OCI-M2 (cell line): ENCODE measurements around the gene PFDN6.
"Not testable (repeated sequence)": the region's sequence is repeated elsewhere in the genome, so short reads cannot be mapped to it uniquely, and the experiment has no call there.

Experiments
- DNase-seq: peaks from one replicate; lab custom pipeline; 2025; ENCODE audit not compliant: unreplicated experiment; lab: John Stamatoyannopoulos, UW

PFDN6 gene

DNA sequence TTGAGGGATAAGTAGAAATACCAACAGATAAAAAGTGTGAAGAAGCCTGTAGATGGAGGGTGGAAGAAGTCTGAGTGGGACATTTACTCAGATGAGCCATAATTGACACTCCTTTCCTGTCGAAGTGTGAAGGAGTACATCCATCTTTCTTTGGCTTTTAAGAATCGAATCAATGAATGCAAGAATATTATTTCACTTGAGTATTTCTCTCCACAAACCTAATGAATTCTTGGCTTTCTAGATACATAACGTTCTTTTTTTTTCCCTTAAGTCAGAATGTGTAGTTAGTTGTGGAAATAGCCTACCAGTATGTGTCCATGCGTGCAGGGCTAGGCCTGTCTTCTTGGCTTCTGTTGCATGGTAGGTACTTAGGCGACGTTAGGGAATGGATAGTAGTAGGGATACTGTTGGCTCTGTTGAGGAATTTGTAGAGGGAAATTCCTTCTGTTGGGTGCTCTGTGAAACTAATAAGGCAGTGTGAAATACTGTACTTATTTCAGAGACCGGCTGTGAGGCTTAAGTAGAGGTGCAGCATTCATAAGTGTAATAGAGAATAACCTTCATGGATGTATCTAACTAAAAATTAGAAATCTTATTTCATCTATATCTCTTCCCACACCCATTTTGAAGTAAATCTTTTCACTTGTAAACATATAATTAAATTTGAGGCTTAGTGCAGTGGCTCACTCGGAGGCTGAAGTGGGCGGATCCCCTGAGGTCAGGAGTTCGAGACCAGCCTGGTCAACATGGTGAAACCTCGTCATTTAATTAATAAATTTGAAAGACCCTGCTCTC lies 16.1 kb upstream of the PFDN6 start:
- no peak for DNase-seq

DNA sequence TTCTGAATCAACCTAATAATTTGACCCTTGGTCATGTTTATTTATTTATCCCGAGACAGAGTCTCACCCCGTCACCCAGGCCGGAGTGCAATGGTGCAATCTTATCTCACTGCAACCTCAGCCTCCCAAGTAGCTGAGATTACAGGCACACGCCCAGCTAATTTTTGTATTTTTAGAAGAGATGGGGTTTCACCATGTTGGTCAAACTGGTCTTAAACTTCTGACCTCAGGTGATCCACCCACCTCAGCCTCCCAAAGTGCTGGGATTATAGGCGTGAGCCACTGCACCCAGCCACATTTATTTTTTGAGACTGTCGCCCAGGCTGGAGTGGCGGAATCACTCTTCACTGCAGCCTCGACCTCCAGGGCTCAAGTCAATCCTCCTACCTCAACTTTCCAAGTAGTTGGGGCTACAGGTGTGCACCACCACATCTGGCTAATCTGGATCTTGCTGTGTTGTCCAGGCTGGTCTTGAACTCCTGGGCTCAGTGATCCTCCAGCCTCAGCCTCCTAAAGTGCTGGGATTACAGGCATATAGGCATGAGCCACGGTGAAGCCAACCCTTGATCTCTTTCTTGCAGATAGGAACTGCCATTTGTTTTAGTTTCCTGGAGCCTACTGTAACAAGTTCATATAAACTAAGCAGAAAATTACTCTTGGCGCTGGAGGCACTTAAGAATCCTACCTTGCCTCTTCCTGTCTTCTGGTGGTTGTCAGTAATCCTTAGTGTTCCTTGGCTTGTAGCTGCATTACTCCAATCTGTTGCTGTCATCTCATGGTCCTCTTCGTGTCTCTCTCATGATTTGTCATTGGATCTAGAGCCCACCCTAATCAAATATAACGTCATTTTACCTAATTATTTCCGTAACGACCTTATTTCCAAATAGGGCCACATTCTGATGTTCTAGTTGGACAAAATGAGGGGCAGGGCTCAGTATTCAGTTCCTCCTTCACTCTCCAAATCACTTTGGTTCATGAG lies 15.2 kb upstream of the PFDN6 start:
- DNase-seq: no peak

DNA sequence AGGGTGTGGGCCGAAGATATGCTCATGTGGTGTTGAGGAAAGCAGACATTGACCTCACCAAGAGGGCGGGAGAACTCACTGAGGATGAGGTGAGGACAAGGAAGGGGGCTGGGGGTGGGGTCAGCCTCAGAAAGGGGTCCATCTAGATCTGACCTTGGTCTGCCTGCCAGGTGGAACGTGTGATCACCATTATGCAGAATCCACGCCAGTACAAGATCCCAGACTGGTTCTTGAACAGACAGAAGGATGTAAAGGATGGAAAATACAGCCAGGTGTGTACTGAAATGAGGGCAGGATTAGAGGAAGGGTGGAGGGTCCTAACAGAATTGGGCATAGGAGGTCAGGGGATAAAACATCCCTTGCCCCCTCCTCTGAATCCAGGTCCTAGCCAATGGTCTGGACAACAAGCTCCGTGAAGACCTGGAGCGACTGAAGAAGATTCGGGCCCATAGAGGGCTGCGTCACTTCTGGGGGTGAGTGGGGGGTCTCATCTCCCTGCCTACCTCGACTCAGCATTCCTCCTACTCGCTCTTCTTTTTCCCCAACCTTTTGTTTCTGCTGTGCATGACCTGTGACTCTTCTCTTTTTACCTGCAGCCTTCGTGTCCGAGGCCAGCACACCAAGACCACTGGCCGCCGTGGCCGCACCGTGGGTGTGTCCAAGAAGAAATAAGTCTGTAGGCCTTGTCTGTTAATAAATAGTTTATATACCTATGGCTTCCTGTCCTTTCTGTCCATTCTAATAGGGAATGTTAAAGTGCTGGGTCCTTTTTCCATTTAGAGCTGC lies 13.4 kb upstream of the PFDN6 start:
- not testable (repeated sequence) for DNase-seq

DNA sequence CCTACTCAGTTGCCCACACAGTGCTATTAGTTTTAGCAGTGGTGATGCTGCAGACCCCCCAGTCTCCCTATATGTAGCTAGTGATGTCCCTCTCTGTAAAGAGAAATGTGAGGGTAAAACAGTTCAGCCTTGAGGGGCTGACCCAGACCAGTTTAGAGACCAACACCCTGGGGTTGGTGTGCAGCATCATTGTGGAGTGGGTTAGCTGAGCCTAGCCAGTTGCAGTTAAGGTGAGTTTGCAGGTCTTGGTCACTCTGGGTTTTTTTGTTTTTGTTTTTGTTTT lies 12.9 kb upstream of the PFDN6 start:
- DNase-seq: no peak

DNA sequence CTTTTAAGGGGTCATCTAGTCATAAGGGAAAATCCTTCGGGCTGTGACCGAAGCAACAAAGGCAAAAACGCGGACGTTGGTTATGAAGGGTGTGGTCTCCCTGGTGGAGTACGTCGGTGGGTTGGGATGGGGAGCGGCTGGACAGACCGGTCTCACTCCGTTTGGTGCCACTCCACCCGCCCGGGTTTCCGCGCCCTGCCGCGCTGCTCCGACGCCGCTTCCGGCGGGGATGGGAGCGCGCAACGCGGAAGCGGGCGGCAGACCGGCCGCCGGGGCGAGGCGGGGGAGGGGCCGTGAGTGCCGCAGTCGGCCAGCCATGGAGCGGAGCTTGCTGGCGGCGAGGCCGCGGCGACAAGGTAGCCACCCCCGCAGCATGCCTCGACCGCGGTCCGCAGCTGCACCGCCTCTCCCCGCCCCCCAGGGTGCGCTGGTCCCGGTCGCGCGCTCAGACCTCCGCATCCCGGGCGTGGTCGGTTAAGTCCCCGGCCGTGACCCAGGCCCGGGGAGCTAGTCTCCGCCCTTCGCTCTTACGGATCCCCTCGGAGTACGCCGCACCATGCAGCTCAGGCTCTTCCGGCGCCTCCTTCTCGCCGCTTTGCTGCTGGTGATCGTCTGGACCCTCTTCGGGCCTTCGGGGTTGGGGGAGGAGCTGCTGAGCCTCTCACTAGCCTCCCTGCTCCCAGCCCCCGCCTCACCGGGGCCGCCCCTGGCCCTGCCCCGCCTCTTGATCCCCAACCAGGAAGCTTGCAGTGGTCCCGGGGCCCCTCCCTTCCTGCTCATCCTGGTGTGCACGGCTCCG lies 12.3 kb upstream of the PFDN6 start, which contains the start of gene B3GALT4:
B3GALT4 (plus strand) TSS at position 260 of the 799 bp plus-strand sequence; CDS start at position 557, 297 bp downstream.
- DNase-seq: no peak

DNA sequence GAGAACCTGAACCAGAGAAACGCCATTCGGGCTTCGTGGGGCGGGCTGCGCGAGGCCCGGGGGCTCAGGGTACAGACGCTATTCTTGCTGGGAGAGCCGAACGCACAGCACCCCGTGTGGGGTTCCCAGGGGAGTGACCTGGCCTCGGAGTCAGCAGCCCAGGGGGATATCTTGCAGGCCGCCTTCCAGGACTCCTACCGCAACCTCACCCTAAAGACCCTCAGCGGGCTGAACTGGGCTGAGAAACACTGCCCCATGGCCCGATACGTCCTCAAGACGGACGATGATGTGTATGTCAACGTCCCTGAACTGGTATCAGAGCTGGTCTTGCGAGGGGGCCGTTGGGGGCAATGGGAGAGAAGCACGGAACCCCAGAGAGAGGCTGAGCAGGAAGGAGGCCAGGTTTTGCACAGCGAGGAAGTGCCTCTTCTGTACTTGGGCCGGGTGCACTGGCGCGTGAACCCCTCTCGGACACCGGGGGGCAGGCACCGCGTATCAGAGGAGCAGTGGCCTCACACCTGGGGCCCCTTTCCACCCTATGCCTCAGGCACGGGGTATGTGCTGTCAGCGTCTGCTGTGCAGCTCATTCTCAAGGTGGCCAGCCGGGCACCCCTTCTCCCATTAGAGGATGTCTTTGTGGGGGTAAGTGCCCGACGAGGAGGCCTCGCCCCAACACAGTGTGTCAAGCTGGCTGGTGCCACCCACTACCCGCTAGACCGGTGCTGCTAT lies 11.6 kb upstream of the PFDN6 start:
- no peak for DNase-seq

DNA sequence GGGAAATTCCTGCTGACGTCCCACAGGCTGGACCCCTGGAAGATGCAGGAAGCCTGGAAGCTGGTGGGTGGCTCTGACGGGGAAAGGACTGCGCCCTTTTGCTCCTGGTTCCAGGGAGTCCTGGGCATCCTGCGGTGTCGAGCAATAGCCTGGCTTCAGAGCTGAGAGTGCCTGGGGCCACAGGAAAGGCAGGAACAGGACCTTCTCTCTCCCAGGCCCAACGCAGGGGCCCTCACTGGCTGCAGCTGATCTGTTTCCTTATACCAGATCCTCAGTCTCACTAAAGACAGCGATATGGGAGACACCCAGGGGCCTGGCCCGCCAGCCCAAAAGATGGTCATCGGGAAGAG lies 11.0 kb upstream of the PFDN6 start:
- no peak for DNase-seq

DNA sequence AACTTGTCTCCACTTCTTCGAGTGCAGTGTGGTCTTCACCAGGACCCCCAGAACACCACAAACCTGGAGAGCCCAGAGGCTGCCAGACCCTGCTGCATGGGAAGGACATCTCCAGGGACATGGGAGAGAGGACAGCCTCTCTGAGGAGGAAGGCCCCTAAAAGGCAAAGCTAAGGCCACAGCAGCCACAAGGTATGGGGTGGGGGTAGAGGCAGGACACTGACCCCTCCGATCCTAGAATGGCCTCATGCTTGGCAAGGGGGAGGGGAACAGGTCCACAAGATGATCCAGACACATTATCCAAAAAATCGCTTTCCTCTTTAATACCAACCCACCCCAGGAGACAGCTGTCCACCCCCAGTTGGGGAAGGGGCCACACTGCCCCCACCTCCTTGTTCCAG lies 10.6 kb upstream of the PFDN6 start:
- DNase-seq: no peak

DNA sequence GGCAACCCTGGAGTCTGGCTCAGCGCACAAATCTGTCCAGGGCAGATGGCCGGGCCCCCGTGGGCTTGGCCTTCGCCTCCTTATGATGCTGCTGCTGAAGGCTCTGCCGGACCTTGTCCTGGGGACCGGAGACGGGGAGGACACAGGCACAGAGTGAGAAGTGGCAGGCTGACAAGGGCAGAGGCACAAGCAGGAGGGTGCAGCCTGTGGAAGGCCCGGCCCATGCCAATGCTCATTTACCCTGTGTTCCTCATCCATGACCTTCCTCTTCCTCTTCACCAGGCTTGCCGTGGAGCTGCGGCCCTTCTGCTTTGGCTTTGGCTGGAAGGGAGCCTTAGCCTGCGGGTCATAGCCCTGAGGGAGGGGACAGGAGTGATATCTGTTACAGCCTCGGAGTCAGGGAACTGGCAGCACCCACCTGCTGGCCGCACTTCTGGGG lies 10.1 kb upstream of the PFDN6 start:
- DNase-seq: no peak

DNA sequence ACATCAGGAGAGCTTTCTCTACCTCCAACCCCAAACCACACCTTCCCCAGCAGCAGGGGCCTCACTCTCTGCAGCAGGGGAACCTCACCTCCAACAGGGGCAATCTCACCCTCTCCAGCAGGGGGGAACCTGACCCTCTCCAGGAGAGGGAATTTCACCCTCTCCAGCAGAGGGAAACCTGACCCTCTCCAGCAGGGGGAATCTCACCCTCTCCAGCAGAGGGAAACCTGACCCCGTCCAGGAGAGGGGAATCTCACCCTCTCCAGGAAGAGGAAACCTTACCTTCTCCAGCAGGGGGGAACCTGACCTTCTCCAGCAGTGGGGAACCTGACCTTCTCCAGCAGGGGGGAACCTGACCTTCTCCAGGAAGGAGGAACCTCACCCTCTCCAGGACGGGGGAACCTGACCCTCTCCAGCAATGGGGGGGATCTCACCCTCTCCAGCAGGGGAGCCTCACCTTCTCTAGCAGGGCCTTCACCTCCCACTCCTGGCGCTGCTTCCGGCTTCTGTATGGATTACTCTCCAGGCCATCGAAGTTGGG lies 9.4 kb upstream of the PFDN6 start:
- DNase-seq: peak; percentile 56

DNA sequence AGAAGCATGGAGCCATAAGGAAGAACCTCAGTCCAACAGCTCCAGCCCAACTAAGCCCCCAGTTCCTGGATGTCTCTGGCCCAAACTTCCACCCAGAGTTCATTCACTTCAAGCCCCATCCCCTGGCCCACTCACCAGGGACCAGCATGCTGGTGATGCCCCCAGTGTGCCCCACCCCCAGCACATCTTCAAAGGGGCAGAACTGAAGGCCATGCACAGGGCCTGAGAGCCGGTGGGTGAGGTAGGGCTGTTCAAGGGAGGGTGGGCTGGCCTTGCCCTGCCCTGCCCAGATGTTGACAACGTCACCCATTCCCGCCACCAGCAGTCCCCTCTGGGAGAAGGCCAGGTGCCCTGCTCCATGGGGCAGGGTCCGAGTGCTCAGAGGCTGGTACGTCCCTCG lies 8.9 kb upstream of the PFDN6 start:
- no peak for DNase-seq

DNA sequence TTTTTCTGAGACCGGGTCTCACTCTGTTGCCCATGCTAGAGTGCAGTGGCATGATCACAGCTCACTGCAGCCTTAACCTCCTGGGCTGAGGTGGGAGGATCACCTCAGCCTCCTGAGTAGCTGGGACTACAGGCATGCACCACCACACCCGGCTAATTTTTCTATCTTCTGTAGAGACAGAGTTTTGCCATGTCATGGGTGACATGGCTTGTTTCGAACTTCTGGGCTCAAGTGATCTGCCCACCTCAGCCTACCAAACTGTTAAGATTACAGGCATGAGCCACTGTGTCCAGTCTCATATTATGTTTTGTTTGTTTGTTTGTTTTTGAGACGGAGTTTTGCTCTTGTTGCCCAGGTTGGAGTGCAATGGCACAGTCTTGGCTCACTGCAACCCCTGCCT lies 4.2 kb upstream of the PFDN6 start:
- not testable (repeated sequence) for DNase-seq

DNA sequence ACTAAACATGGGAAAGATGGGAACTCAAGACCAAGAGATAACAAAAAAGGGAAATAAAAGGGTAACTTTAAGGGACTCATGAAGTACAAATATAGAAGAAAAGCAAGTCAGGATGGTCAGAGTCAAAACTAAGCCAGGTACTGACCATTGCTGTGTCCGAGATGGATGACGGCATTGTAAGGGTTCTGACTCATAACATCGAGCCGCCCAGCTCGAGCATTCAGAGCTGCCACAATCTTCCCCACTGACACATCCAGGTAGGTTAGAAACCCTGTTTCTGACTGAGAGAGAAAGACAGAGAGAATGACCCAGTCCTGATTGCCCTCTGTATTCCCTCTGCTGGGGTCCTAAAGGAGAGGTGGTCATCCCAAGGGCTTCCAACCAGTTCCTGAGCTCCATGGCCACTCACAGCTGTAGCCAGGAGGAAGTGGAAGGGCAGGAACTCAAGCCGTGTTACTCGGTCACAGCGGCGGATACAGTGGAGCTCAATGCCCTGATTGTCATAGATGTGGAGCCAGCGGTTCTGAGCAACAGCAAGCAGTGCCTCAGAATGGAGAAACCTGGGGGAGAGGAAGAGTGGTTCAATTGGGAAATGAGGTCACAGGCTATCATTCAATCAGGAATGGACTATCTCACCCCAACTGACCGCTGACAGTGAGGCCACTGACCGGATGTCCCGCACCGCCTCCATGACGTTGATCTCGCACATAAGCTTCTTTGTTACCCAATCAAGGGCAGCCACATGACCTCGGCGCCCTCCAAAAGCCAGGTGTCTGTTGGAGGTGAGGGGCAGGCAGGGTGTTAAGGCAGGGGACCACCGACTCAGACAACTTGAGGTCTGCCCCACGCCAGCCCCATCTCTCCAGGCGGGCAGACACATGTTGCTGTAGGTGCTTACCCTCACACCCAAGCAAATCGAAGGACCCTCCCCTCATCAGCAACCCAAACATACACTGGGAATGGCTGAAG lies 2.2 kb upstream of the PFDN6 start:
- no peak for DNase-seq

DNA sequence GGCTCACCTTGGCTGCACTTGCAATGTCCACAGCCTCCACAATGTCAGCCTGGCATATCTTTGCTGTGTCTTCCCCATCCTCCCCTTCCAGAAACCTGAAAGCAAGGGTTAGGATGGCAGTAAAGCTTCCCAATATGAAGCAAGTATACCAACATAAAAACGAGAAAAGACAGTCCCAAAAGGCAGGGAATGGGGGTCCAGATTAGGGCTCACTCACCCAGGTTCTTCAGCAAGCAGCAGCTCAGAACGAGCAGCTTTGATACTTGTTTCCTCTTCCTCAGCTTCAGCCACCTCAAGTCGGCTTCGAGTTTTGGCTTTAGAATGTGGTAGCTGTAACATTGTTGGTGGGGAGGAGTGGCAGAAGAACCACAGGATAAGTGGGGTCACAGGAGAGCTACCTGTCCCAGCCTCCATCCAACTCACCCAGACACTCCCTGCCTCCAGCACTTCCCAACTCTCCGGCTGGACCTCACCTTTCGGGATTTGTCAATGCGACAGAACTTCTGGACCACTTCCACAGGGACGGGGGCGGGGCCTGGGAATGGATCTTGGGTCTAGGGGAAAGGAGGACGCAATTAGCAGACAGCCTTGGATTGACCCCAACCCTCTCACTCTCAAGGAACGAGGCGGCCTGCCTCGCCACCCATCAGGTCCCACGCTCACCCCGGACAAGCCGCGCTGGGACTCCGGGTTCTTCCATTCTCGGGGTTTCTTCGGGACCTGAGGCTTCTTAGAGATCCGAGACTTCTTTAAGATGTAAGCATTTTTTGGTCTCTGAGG lies 1.1 kb upstream of the PFDN6 start:
- DNase-seq: no peak

DNA sequence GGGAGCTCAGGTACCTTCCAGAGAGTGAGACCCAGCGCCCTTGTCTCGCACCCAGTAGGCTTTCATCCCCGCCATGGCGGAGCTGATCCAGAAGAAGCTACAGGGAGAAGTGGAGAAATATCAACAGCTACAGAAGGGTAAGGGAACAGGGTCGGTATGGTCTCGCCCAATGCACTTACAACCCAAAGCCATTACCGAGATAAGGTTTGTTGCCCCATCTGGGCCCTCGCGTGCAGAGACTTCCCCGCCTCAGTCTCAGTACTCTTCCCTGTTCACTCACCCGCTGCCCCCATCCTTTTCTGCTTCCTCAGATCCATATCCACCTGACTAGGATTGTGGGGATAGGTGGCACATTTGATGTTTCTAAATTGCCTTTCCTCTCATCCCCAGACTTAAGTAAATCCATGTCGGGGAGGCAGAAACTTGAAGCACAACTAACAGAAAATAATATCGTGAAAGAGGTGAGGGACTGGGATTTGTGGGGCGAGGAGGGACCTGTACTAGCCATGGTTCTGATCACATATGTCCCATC lies 449 bp downstream of the PFDN6 start:
- no peak for DNase-seq

DNA sequence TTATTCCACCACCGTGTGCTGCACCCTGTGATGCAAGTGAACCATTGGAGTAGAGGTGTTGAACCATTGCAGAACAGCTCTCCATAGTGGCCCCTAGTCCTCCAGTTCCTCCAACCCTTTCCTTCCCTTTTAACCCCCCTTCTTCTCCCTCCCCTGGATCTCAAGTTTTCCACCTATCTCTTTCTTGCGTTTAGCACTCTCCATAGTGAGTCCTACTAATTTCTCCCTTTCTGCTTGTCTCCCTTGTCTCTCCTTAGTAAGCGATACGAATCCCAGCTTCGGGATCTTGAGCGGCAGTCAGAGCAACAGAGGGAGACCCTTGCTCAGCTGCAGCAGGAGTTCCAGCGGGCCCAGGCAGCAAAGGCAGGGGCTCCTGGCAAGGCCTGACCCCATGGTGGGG lies 1.1 kb downstream of the PFDN6 start:
- DNase-seq: no peak

DNA sequence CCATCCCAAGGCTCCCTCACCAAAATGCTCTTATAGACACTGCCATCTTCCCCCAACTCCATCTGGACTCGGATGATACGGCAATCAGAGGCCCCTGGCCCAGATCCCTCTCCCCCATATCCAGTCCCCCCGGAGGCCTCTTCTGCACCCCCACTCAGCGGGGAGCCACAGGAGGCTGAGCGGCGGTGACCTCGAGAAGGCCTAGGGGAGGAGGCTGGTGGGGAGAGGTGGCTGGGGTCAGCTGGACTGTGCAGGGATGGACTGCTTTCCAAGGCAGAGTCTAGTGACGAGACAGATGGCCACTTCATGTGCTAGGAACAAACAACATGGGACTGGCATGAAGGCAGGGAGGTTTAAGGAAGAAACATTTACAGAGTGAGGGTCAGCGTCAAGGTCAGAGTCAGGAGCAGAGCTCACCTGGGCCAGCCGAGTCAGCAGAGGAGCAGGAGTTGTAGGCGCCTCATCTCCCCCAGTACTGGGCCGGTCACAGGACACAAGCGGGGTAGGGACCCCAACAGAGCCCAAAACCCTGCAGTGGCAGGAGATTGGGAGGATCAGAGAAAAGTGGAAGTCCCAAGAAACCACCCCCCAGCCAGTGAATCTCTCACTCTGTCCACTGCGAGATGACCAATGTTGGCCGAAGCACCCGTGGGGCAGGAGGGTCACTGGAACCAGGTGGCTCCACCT lies 3.7 kb downstream of the PFDN6 start:
- no peak for DNase-seq
